ENCODE data around the gene TFDP2.
"Not testable (repeated sequence)": the region's sequence is repeated elsewhere in the genome, so short reads cannot be mapped to it uniquely, and the experiment has no call there.

The TFDP2 gene

DNA sequence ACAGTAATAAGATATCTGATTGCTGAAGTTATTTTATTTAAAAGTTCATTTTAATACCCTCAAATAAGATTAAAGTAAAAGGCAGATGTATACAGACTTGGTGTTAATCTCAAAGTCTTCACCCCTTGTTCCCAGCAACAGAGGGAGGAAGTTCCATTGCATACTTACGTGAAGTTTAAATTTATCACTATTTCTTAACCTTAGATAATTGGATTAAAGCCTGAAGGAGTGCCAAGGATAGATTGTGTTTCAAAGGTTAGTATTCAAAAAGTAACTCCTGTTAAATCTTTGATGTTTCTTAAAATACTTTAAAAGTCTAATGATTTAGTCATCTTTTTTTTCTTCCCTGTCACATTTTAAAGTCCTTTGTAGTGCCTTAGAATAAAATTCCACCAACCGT, 233.6 kb downstream of the TFDP2 start:
- no peak for DNase-seq (ENCODE audit: low read depth)
- H3K4me3 ChIP-seq (ENCODE audit: low read depth, low read length) = no peak overlapping the region
- TF ChIP-seq MAX (IDR thresholded peaks at IDR 0.05; ENCODE audit: low read depth, low read length) (no peak), CTCF (IDR thresholded peaks at IDR 0.05; ENCODE audit: low read depth, low read length) (no peak), POLR2A (IDR thresholded peaks at IDR 0.05; ENCODE audit: extremely low read depth, insufficient read length) (no peak), MYC (IDR thresholded peaks at IDR 0.05; ENCODE audit: low read depth, low read length) (no peak)

GRCh38 chr3:141915016-141915415, 234.3 kb downstream of the TFDP2 start:
- no peak overlapping the region for H3K4me3 ChIP-seq (ENCODE audit: low read depth, low read length)
- DNase-seq (ENCODE audit: low read depth) = no peak
- no peak for TF ChIP-seq CTCF (IDR thresholded peaks at IDR 0.05; ENCODE audit: low read depth, low read length)
- TF ChIP-seq MAX (IDR thresholded peaks at IDR 0.05; ENCODE audit: low read depth, low read length) = no peak
- no peak for TF ChIP-seq MYC (IDR thresholded peaks at IDR 0.05; ENCODE audit: low read depth, low read length)
- no peak for TF ChIP-seq POLR2A (IDR thresholded peaks at IDR 0.05; ENCODE audit: extremely low read depth, insufficient read length)

DNA sequence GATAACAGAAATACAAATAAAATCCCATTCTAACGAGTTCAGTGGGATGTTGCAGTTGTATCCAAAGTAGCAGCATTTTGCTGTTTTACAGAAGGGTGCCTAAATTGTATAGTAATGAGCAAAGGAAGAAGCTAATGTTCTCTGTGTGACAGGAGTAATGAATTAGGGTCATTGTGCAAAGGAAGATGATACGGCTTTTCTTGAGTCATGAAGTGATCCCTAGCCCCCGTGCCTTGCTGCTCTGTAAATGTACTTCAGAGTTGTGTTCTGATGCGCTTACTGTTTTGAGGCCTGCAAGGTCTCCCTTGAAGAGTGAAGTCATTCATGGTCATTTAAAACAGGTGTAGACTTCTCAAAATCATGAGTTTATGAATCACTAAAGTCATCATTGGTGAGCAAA, 235.0 kb downstream of the TFDP2 start:
- no peak for TF ChIP-seq MAX (IDR thresholded peaks at IDR 0.05; ENCODE audit: low read depth, low read length)
- TF ChIP-seq MYC (IDR thresholded peaks at IDR 0.05; ENCODE audit: low read depth, low read length) = no peak
- no peak for TF ChIP-seq POLR2A (IDR thresholded peaks at IDR 0.05; ENCODE audit: extremely low read depth, insufficient read length)
- no peak for TF ChIP-seq CTCF (IDR thresholded peaks at IDR 0.05; ENCODE audit: low read depth, low read length)
- no peak for DNase-seq (ENCODE audit: low read depth)
- no peak overlapping the region for H3K4me3 ChIP-seq (ENCODE audit: low read depth, low read length)

DNA sequence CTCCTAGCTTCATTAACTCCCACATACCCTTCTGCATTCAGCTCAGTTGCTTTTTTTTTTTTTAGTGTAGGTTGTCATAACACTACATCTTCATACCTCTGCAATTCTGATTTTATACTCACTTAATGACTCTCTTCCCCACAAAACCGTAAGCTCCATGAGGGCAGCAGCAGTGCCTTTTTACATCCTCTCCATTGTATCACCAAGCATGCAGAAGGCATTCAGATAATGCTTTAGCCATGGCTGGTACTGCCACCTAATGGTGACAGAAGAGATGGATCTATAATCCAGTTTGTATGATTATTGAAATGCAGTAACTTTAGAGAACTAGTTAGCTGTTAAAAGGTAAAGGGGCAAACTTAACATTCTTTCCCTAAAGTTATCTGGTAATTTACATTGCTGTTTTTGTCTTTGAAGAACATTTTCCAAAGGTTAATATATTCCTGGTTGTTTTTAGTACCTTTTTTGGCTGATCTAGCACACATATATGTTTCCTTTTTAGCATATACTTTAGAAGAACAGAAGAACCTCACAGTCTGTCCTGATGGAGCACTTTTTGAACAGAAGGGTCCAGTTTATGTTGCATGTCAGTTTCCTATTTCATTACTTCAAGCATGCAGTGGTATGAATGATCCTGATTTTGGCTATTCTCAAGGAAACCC, 236.1 kb downstream of the TFDP2 start:
- TF ChIP-seq CTCF (IDR thresholded peaks at IDR 0.05; ENCODE audit: low read depth, low read length) (peak; percentile 53), MAX (IDR thresholded peaks at IDR 0.05; ENCODE audit: low read depth, low read length) (no peak)
- DNase-seq (ENCODE audit: low read depth) = peak; percentile 74
- H3K4me3 ChIP-seq (ENCODE audit: low read depth, low read length) = no peak overlapping the region

DNA sequence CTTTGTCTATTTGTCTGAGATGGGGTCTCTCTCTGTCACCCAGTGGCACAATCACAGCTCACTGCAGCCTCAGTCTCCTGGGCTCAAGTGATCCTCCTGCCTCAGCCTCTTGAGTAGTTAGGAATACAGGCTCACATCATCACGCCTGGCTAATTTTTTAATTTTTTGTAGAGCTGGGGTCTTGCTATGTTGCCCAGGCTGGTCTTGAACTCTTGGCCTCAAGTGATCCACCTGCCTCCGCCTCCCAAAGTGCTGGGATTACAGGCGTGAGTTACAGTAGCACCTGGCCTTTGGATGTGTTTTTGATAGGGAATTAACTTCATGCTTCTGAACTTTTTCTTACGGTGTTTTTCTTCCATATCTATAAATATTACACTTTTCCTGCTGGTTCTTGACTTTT, 239.4 kb downstream of the TFDP2 start:
- not testable (repeated sequence) for H3K4me3 ChIP-seq (ENCODE audit: low read depth, low read length); DNase-seq (ENCODE audit: low read depth)

DNA sequence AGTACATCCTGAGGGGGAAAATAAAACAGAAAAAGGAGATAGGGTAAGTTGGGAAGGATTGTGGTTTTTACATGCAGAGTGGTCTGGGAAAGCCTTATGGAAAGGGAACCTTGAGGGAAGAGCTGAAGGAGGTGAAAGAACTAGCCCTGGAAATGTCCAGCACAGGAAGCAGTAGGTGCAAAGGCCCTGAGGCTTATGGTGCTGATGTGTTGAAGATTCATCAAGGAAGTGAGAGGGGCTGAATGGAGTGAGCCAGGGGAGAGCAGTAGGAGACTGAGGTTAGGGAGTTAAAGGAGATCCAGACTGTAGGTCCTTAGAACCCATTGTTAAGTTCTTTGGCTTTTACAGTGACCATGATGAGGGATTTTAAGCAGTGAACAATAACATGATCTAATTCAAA, 239.9 kb downstream of the TFDP2 start:
- H3K4me3 ChIP-seq (ENCODE audit: low read depth, low read length) = no peak overlapping the region
- TF ChIP-seq MYC (IDR thresholded peaks at IDR 0.05; ENCODE audit: low read depth, low read length) = no peak
- no peak for TF ChIP-seq MAX (IDR thresholded peaks at IDR 0.05; ENCODE audit: low read depth, low read length)
- no peak for TF ChIP-seq POLR2A (IDR thresholded peaks at IDR 0.05; ENCODE audit: extremely low read depth, insufficient read length)
- TF ChIP-seq CTCF (IDR thresholded peaks at IDR 0.05; ENCODE audit: low read depth, low read length) = no peak
- no peak for DNase-seq (ENCODE audit: low read depth)

All from NB4 (cell line).